Measurements from ENCODE around the gene FBXL19. TPM values are rescaled to one million over a fixed set of nuclear protein-coding genes. Genes with fewer than 3 reads are reported as not detected.

Gene FBXL19
- total and polyA plus RNA-seq, 2 of the 13 experiments (the other 11 are each of a cell fraction or from before 2014, with no cell fraction given), result 6.0 to 13.7 TPM

DNA sequence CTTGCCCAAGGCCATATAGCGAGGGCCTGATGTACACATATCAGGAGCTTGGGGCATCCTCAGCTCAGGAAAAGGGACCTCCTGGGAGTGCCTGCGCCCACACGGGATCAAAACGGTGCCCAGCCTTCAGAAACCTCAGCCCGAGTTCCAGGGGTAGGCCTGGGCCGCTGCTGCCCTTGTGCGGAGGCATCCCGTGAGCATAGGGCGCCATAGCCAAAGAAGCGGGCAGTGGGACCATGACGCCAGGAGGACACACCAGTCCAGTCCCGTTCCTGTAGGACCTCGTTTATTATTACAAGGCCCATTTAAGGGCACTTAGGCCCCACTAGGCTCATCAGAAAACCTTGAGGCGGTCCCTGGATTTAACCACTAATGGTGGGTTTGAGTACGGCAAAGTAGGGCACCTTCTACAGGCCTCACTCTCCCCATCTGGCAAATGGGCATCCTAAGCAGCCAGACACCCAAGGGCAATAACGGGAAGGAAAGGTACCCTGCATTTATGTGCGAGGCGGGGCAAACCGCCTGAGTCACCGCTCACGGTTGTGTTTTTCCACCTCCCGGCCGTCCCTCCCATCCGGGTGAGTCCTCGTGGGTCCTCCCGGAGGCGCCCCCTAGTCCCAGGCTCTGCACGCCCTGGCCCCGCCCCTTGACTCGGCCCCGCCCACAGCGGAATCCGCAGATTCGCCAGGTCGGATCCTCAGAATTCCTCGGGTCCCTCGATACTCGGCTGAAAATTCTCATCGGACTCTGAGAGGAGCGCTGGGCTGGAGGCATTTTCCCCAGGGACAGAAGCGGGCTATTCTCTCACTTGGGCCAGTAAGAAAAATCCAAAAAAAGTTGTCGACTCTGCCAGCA, 33.5 kb downstream of the FBXL19 start (continued):
- TF ChIP-seq, protein P1, sequence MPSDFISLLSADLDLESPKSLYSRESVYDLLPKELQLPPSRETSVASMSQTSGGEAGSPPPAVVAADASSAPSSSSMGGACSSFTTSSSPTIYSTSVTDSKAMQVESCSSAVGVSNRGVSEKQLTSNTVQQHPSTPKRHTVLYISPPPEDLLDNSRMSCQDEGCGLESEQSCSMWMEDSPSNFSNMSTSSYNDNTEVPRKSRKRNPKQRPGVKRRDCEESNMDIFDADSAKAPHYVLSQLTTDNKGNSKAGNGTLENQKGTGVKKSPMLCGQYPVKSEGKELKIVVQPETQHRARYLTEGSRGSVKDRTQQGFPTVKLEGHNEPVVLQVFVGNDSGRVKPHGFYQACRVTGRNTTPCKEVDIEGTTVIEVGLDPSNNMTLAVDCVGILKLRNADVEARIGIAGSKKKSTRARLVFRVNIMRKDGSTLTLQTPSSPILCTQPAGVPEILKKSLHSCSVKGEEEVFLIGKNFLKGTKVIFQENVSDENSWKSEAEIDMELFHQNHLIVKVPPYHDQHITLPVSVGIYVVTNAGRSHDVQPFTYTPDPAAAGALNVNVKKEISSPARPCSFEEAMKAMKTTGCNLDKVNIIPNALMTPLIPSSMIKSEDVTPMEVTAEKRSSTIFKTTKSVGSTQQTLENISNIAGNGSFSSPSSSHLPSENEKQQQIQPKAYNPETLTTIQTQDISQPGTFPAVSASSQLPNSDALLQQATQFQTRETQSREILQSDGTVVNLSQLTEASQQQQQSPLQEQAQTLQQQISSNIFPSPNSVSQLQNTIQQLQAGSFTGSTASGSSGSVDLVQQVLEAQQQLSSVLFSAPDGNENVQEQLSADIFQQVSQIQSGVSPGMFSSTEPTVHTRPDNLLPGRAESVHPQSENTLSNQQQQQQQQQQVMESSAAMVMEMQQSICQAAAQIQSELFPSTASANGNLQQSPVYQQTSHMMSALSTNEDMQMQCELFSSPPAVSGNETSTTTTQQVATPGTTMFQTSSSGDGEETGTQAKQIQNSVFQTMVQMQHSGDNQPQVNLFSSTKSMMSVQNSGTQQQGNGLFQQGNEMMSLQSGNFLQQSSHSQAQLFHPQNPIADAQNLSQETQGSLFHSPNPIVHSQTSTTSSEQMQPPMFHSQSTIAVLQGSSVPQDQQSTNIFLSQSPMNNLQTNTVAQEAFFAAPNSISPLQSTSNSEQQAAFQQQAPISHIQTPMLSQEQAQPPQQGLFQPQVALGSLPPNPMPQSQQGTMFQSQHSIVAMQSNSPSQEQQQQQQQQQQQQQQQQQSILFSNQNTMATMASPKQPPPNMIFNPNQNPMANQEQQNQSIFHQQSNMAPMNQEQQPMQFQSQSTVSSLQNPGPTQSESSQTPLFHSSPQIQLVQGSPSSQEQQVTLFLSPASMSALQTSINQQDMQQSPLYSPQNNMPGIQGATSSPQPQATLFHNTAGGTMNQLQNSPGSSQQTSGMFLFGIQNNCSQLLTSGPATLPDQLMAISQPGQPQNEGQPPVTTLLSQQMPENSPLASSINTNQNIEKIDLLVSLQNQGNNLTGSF (CRISPR knock-in tag; IDR thresholded peaks at IDR 0.05), result peak; percentile 85
- TF ChIP-seq, protein P2, sequence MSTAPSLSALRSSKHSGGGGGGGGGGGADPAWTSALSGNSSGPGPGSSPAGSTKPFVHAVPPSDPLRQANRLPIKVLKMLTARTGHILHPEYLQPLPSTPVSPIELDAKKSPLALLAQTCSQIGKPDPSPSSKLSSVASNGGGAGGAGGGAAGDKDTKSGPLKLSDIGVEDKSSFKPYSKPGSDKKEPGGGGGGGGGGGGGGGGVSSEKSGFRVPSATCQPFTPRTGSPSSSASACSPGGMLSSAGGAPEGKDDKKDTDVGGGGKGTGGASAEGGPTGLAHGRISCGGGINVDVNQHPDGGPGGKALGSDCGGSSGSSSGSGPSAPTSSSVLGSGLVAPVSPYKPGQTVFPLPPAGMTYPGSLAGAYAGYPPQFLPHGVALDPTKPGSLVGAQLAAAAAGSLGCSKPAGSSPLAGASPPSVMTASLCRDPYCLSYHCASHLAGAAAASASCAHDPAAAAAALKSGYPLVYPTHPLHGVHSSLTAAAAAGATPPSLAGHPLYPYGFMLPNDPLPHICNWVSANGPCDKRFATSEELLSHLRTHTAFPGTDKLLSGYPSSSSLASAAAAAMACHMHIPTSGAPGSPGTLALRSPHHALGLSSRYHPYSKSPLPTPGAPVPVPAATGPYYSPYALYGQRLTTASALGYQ (CRISPR knock-in tag; IDR thresholded peaks at IDR 0.05), result no peak
- TF ChIP-seq MED1 (CRISPR knock-in tag; IDR thresholded peaks at IDR 0.05) (peak; percentile 56), THYN1 (CRISPR knock-in tag; IDR thresholded peaks at IDR 0.05; ENCODE audit: borderline replicate concordance, low read depth) (no peak), KLF9 (CRISPR knock-in tag; IDR thresholded peaks at IDR 0.05; ENCODE audit: low read depth) (0 out of 2 replicates have a peak, but pooled peaks have one; percentile 9), MYNN (CRISPR knock-in tag; IDR thresholded peaks at IDR 0.05; ENCODE audit: low read depth) (0 out of 2 replicates have a peak, but pooled peaks have one; percentile 45), ZSCAN20 (CRISPR knock-in tag; IDR thresholded peaks at IDR 0.05; ENCODE audit: borderline replicate concordance) (0 out of 2 replicates have a peak, but pooled peaks have one; percentile 79), GTF2F1 (IDR thresholded peaks at IDR 0.05; ENCODE audit: low read length) (no peak), U2AF1 (optimal IDR thresholded peaks at IDR 0.05; ENCODE audit: low read depth, low read length) (no peak), ZNF382 (CRISPR knock-in tag; IDR thresholded peaks at IDR 0.05; ENCODE audit: borderline replicate concordance) (no peak), ZNF20 (CRISPR knock-in tag; IDR thresholded peaks at IDR 0.05) (peak; percentile 9; the same call in 1 of the 2 replicates), ZNF841 (CRISPR knock-in tag; IDR thresholded peaks at IDR 0.05; ENCODE audit: borderline replicate concordance) (no peak), TMF1 (CRISPR knock-in tag; IDR thresholded peaks at IDR 0.05; ENCODE audit: low read depth) (peak; percentile 6; the same call in 1 of the 2 replicates)
- TF ChIP-seq, protein P3, sequence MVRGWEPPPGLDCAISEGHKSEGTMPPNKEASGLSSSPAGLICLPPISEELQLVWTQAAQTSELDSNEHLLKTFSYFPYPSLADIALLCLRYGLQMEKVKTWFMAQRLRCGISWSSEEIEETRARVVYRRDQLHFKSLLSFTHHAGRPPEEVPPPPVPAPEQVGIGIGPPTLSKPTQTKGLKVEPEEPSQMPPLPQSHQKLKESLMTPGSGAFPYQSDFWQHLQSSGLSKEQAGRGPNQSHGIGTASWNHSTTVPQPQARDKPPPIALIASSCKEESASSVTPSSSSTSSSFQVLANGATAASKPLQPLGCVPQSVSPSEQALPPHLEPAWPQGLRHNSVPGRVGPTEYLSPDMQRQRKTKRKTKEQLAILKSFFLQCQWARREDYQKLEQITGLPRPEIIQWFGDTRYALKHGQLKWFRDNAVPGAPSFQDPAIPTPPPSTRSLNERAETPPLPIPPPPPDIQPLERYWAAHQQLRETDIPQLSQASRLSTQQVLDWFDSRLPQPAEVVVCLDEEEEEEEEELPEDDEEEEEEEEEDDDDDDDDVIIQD (CRISPR knock-in tag; IDR thresholded peaks at IDR 0.05; ENCODE audit: low read depth), result no peak; the same call in 1 of the 2 replicates
- TF ChIP-seq, protein P4, sequence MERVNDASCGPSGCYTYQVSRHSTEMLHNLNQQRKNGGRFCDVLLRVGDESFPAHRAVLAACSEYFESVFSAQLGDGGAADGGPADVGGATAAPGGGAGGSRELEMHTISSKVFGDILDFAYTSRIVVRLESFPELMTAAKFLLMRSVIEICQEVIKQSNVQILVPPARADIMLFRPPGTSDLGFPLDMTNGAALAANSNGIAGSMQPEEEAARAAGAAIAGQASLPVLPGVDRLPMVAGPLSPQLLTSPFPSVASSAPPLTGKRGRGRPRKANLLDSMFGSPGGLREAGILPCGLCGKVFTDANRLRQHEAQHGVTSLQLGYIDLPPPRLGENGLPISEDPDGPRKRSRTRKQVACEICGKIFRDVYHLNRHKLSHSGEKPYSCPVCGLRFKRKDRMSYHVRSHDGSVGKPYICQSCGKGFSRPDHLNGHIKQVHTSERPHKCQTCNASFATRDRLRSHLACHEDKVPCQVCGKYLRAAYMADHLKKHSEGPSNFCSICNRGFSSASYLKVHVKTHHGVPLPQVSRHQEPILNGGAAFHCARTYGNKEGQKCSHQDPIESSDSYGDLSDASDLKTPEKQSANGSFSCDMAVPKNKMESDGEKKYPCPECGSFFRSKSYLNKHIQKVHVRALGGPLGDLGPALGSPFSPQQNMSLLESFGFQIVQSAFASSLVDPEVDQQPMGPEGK (CRISPR knock-in tag; IDR thresholded peaks at IDR 0.05), result peak; percentile 62

Data from HepG2 (cell line).